Stimulated activated CD8-positive, alpha-beta memory T cell treated with anti-CD3 and anti-CD28 coated beads, Interleukin-15, amount 100 ng/mL, for 24 hours (primary cell): ENCODE data around the gene RNF149.
"Not testable (repeated sequence)": the region's sequence is repeated elsewhere in the genome, so short reads cannot be mapped to it uniquely, and the experiment has no call there.

Experiments
- DNase-seq: peaks from one replicate; pipeline ENCODE4 v3.0.0-alpha.2; 2020; ENCODE audit warnings: low read depth

Gene RNF149

GRCh38 chr2:101308432-101309210, at the start of gene RNF149:
Gene RNF149 (minus strand): TSS chr2:101308701. CDS start chr2:101308588, 113 bp downstream.
- peak; percentile 88 for DNase-seq

GRCh38 chr2:101357376-101357775, 48.9 kb upstream of the RNF149 start:
- DNase-seq, result no peak

- DNase-seq, result no peak
These were observed 48.0 kb upstream of the RNF149 start for GRCh38 chr2:101356521-101356920.

- no peak for DNase-seq
These were observed 47.6 kb upstream of the RNF149 start for GRCh38 chr2:101356055-101356454.

- no peak for DNase-seq
These were observed 47.0 kb upstream of the RNF149 start for GRCh38 chr2:101355401-101356054.

GRCh38 chr2:101354420-101355311, 46.2 kb upstream of the RNF149 start:
- no peak for DNase-seq

- DNase-seq, result not testable (repeated sequence)
These were observed 44.1 kb upstream of the RNF149 start for GRCh38 chr2:101352631-101353030.

GRCh38 chr2:101351207-101351606, 42.7 kb upstream of the RNF149 start:
- no peak for DNase-seq

- DNase-seq, result no peak
These were observed 41.6 kb upstream of the RNF149 start for GRCh38 chr2:101349893-101350662.

GRCh38 chr2:101348883-101349282, 40.4 kb upstream of the RNF149 start:
- no peak for DNase-seq

GRCh38 chr2:101346909-101347308, 38.4 kb upstream of the RNF149 start:
- DNase-seq, result no peak

GRCh38 chr2:101344137-101344536, 35.6 kb upstream of the RNF149 start:
- no peak for DNase-seq

GRCh38 chr2:101342625-101343008, 34.1 kb upstream of the RNF149 start:
- no peak for DNase-seq

- peak; percentile 64 for DNase-seq
These were observed 33.6 kb upstream of the RNF149 start for GRCh38 chr2:101341901-101342624.

- DNase-seq, result no peak
These were observed 32.9 kb upstream of the RNF149 start for GRCh38 chr2:101341421-101341820.

- no peak for DNase-seq
These were observed 31.6 kb upstream of the RNF149 start for GRCh38 chr2:101340141-101340551.

- DNase-seq, result no peak
These were observed 30.9 kb upstream of the RNF149 start for GRCh38 chr2:101339266-101339880.

- no peak for DNase-seq
These were observed 29.4 kb upstream of the RNF149 start for GRCh38 chr2:101337877-101338276.

GRCh38 chr2:101332885-101333766, 24.6 kb upstream of the RNF149 start:
- no peak for DNase-seq

- DNase-seq, result no peak
These were observed 22.7 kb upstream of the RNF149 start for GRCh38 chr2:101331202-101331601.
